Eye (tissue), 1 donor: Measurements from ENCODE around the gene ARHGAP5.

ENCODE experiments used
- DNase-seq: peaks from one replicate; pipeline ENCODE4 v3.0.0-alpha.2; 2015

ARHGAP5 gene, protein sequence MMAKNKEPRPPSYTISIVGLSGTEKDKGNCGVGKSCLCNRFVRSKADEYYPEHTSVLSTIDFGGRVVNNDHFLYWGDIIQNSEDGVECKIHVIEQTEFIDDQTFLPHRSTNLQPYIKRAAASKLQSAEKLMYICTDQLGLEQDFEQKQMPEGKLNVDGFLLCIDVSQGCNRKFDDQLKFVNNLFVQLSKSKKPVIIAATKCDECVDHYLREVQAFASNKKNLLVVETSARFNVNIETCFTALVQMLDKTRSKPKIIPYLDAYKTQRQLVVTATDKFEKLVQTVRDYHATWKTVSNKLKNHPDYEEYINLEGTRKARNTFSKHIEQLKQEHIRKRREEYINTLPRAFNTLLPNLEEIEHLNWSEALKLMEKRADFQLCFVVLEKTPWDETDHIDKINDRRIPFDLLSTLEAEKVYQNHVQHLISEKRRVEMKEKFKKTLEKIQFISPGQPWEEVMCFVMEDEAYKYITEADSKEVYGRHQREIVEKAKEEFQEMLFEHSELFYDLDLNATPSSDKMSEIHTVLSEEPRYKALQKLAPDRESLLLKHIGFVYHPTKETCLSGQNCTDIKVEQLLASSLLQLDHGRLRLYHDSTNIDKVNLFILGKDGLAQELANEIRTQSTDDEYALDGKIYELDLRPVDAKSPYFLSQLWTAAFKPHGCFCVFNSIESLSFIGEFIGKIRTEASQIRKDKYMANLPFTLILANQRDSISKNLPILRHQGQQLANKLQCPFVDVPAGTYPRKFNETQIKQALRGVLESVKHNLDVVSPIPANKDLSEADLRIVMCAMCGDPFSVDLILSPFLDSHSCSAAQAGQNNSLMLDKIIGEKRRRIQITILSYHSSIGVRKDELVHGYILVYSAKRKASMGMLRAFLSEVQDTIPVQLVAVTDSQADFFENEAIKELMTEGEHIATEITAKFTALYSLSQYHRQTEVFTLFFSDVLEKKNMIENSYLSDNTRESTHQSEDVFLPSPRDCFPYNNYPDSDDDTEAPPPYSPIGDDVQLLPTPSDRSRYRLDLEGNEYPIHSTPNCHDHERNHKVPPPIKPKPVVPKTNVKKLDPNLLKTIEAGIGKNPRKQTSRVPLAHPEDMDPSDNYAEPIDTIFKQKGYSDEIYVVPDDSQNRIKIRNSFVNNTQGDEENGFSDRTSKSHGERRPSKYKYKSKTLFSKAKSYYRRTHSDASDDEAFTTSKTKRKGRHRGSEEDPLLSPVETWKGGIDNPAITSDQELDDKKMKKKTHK (N-terminal part only)

DNA sequence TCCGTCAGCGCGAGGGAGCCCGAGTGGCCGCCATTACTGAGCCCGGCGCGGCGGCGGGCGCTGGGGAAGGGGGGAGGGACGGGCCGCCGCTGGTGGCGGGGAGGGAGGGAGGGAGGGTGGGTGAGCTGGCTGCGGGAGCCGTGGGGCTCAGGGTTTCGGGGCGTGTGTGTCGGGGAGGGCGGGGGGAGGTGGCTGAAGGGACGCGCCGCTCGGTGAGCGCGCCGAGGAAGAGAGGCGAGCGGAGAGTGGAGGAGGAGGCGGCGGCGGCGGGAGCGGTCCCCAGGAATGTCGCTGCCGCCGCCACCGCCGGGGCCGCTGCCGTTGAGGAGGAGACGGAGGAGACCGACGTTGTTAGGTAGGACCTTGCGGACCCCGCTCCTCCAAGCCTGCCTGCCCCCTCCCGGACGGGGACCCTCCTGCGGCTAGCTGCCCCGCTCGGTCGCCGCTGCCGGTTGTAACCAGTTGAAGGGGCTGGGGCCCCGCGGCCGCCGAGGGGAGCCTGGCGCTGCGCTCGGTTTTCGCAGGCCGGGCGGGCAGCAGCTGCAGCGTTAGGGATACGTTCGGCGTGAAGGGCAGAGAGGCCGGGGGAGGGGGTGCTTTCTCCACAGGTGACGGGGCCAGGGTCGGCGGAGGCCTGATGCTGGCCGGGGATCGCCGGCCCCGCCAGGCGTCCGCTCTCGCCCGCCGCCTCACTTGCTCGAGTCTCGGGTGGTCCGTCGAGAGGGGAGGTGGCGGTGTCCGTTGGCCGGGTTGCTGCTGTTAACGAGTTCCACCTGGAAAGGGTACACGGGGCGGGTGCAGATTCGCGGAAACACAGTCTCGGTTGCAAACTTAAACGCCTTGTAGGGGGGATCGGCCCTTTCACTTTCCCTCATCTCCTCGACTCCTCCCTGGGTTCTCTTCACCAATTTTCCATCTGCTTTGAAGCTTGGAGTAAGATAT lies at the start of gene ARHGAP5:
TSS of gene ARHGAP5 (plus strand) at position 224 of the 942 bp plus-strand sequence. CDS start 13,366 bp downstream, outside the sequence.
- DNase-seq: peak; percentile 90

DNA sequence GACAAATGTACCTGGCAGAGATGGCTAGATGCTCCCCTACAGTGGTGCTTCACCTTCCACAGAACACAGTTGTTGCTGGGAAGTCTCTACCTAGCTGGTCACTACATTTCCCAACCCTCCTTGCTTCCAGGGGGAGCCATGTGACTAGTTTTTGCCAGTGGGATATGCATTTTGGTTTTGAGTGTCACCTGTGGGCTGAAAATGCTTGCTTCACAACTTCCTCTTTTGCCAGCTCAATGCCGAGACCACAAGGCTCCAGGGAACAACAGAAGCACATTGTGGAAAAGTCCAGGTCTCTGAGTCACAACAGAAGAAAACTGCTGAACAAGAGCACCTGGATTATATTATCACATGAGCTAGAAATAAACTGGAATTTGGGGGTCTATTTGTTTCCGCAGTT lies 48.5 kb upstream of the ARHGAP5 start:
- DNase-seq: no peak

- DNase-seq: no peak
Observed at GRCh38 chr14:32033543-32033942, 43.6 kb upstream of the ARHGAP5 start.

GRCh38 chr14:32038876-32039275 lies 38.2 kb upstream of the ARHGAP5 start:
- no peak for DNase-seq

GRCh38 chr14:32039401-32040030 lies 37.6 kb upstream of the ARHGAP5 start:
- no peak for DNase-seq

DNA sequence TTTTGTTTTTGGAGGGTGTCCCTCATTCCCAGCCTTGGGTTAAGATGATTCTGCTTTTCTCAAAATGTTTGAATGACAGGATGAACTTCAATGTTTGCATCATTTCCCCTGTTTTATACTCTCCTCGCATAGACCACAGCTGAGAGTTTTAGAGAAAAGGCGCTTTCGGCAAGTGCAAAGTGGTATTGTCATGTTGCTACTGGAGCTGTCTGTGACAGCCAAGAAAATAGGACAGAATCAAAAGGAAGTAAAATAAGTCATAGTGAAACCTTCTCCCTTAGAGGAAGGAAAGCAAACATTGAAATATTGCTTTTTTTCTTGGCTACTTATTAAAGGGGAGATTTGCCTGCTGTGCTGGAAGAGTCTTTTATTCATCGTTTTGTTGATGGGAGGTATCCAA lies 33.5 kb upstream of the ARHGAP5 start:
- DNase-seq: no peak

DNA sequence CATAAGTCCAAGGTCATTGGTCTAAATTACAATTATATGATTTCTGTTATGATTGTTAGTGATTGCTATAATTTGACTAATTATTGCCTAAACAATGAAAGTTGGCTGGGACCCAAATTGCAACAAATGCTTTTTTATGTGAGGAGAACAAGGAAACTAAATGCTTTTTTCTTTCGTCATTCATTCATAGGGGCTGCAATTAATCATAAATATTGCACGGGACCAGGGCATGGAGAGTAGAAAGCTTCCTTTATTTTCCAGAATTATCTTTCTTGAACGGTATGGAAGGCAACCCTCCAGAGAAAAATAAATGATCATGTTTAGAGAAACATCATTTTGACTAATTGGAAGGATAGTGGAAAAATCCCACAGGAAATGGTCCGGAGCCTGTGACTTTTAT lies 32.6 kb upstream of the ARHGAP5 start:
- no peak for DNase-seq

- no peak for DNase-seq
Observed at GRCh38 chr14:32047791-32048190, 29.3 kb upstream of the ARHGAP5 start.

DNA sequence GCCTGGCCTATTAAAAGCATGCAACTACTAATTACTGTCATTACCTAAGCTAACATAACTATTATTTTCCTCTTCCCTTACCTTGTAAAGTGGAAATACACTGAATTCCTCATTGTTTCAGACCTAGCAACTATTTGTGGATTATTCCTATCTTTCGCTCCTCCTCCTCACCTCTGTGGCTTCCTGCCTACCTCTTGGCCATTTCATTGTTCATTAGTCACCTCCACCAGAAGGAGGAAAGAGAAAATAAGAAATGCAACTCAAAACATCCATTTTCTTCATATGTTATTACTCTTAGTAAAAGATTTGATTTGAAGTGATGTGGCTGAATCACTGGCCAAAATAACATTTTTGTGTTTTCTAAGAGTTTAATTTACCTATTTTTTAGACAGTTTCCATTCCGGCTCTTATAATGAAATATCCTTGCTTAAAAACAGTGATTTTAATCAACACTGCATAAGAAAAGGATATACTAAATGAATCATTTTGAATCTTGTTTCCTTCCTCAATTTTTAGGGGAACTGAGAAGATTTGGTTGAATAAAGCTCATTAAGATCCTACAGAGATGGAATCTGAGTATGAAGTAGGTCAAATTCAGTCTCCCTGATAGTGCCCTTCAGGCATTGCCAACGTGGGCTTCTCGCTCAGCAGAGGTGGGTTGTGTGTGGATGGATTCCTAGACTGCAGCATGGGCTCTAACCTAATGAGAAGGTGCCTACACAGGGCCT lies 27.6 kb upstream of the ARHGAP5 start:
- no peak for DNase-seq

DNA sequence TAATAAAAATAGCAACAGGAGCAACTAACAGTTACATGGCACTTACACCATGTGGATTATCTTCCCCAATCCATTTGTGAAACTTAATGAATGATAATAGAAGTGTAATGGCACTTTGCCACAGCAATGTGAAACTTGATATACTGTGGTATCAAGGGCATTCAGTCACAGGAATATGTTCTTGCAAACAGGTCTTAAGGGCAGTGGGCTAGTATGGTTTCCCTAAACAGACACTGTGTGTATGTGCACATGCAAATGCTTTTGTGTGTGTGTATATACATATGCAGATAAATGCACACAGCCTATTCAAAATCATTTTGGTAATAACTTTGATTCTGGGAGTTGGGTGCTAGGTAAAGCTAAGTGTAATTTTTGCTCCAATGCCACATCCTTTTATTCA lies 26.2 kb upstream of the ARHGAP5 start:
- DNase-seq: no peak

- DNase-seq: no peak
Observed at GRCh38 chr14:32054536-32054935, 22.6 kb upstream of the ARHGAP5 start.

DNA sequence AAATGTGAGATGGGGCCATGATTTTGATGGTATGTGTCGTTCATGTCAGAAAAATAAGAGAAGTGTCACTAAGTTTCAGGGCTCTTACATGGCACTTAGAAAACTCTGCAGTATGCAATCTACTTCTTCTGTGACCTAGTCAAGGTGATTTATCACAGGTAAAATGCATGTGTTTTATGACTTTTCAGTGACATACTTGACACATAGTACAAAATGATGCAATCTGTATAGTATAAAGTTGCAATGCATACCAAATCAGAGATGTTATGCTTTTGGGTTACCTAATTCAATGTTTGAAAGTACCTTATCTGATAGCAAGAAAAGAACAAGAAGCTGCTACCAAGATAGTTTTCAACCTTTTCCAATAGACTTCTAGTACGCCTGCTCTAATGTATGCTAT lies 21.9 kb upstream of the ARHGAP5 start:
- no peak for DNase-seq

GRCh38 chr14:32059702-32060101 lies 17.4 kb upstream of the ARHGAP5 start:
- no peak for DNase-seq

GRCh38 chr14:32064931-32065330 lies 12.2 kb upstream of the ARHGAP5 start:
- no peak for DNase-seq

- DNase-seq: no peak
Observed at GRCh38 chr14:32068708-32069107, 8.4 kb upstream of the ARHGAP5 start.

DNA sequence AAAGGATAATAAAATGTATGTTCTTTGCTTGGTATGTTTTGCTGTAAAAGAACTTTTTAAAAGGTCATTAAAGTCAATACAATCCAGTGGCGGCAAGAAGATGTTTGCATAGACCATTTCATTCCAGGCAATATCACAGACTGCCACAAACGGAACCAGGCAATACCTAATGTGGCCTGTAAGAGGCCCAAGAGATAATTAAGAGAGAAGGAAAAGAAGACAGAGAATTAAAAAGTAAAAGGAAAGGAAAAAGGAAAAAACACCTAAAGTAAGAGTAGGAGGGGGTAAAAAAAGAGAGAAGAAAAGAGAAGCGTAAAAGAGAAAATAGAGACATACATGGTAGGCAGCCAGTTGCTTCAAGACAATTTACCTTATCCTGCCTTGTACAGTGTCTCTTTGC lies 6.8 kb upstream of the ARHGAP5 start:
- DNase-seq: no peak

GRCh38 chr14:32072676-32073075 lies 4.4 kb upstream of the ARHGAP5 start:
- peak; percentile 15 for DNase-seq

- peak; percentile 90 for DNase-seq
Observed at GRCh38 chr14:32073537-32074189, 3.4 kb upstream of the ARHGAP5 start.

DNA sequence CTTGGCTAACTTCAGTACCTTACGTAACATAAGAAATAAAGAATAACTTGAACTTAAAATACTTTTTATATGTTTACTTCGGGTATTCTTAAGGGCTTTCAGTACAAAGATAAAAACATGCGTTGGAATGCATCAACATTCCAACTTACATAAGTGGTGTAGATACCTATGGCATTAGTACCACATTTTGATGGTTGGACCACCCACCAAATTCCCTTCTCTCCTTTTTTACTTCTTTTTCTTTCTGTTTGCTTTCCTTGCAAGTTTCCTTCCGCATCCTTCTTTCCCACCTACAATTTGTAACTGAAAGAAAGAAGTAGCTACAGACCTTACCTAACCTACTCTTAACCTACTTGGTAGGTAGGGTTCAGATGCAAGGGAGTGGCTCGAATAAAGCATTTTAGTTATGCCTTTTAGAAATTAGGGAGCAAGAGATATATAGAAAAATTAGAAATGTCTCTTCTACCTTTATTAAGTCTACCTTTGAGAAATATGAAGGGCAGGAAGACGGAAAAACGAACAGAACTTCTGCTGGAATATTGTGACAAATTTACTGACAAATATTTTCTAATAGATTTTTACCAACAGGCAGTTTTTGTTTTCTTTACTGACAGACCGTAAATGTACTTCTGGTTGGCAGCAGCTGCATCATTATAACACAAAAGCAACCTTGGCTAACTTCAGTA lies 2.1 kb upstream of the ARHGAP5 start:
- DNase-seq: no peak
